GM13977 (cell line): ENCODE data around the gene MEX3A.

Source experiments
- DNase-seq: peaks from one replicate; pipeline ENCODE4 v3.0.0; 2012; ENCODE audit warnings: low spot score
- in situ Hi-C: fragments of 300-500 bp; cut with MboI; formaldehyde crosslinking; loops from one replicate; pipeline ENCODE4 v1.12.0; 2022; ENCODE audit warnings: low sequenced_read_pairs, low pct_unique_long_range_greater_than_20kb, mixed read lengths, inconsistent platforms; ENCODE audit not compliant: unreplicated experiment
- TF ChIP-seq, protein P1 (sequence below): IDR thresholded peaks from 2 replicates; pipeline ENCODE4 v1.5.1; 2012; ENCODE audit warnings: mild to moderate bottlenecking, control low read depth; ENCODE audit not compliant: insufficient read depth; ENCODE audit errors: extremely low read depth, missing control alignments

Gene MEX3A

GRCh38 chr1:156083800-156084790 lies 1.8 kb upstream of the MEX3A start:
- in situ Hi-C loops = no loop called here
- no peak for DNase-seq
- TF ChIP-seq, protein P1, sequence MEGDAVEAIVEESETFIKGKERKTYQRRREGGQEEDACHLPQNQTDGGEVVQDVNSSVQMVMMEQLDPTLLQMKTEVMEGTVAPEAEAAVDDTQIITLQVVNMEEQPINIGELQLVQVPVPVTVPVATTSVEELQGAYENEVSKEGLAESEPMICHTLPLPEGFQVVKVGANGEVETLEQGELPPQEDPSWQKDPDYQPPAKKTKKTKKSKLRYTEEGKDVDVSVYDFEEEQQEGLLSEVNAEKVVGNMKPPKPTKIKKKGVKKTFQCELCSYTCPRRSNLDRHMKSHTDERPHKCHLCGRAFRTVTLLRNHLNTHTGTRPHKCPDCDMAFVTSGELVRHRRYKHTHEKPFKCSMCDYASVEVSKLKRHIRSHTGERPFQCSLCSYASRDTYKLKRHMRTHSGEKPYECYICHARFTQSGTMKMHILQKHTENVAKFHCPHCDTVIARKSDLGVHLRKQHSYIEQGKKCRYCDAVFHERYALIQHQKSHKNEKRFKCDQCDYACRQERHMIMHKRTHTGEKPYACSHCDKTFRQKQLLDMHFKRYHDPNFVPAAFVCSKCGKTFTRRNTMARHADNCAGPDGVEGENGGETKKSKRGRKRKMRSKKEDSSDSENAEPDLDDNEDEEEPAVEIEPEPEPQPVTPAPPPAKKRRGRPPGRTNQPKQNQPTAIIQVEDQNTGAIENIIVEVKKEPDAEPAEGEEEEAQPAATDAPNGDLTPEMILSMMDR = no peak

DNA sequence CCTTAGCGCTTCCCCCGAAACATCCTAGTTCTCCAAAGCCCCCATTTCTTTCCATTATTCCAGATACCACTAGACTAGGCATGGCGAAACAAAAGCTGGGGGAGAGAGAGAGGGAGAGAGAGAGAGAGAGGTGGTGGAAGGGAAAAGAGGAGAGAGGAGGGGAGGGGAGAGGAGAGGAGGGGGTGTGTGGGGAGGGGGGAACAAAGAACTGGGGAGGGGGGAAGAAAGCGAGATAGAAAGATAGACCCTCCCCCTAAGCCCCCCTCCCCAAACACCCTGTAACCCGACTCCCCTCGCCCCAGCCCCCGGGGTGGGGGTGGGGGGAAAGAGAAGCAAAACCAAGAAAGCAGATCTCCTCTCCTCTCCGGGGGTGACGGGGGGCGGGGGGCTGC lies 352 bp downstream of the MEX3A start:
- in situ Hi-C loops = no loop called here
- TF ChIP-seq, protein P1 = no peak
- DNase-seq = peak; percentile 40

DNA sequence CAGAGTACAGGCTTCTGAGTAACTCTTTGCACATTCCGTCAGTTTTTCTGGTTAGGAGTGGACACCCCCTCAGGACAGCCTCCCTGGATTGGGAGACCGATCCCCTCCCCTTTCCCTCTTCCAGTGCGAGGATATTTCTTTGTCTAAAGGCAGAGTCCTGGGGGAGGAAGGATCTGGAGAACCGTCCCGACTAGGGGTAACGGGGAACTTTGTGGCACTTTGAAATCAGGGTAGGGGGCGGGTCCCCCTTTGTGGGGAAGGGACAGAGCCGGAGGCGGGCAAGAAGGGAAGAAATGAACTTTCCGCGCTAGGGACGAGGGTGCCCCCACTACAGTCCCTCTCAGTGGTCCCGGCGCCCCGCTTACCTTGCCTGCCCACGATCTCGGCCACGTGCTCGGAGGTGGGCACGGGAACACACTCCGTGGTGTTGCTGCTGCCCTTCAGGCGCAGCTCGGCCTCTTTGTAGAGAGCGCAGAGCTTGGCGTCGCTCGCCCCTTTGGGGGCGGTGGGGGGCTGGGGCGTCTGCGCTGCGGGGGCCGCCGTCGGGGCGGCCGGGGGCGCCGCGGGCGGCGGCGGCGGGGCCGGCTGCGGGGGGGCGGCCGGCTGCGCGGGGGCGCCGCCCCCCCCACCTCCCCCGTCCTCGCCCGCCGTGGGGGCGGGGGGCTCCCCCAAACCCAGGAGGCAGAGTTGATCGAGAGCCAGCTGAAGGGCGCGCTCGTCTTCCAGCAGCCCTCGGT lies 917 bp downstream of the MEX3A start:
- DNase-seq = peak; percentile 44
- TF ChIP-seq, protein P1 = no peak
- in situ Hi-C loops = no loop called here

DNA sequence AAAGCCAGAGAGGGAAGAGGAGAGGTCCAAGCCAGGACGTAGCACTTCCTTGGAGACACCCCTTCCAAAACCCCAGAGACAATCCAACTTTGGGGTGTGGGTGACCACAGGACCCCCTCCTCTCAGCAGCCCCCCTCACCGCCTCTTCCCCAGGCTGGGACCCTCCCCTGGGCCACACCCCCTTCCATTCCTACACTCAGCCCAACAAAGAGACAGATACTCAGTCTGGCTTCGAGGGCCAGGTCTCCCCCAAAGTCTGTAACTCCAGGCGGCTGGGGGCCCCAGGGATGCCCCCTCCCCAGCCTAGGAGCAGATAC lies 1.4 kb downstream of the MEX3A start:
- in situ Hi-C loops = no loop called here
- DNase-seq = no peak
- TF ChIP-seq, protein P1 = no peak

- TF ChIP-seq, protein P1 = no peak
- DNase-seq = no peak
- in situ Hi-C loops = no loop called here
Observed at GRCh38 chr1:156080241-156080862, 1.9 kb downstream of the MEX3A start.

DNA sequence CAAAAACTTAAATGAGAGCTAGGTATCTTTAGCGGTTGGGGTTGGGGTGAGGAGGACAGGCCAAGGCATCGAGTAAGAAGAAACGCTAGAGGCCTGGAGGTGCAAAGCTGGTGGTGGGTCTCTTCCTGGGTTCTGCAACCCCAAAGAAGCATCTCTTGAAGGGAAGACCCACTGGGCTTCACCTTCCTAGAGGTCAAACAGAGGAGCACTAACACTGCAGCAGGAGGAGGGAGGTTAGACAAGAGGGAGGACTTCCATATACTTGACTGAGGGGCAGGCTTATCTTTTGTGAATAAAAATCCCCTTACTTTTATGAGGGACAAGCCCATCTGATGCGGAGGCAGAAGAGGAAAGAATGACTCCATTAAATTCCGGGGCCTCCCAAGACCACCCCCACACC lies 2.5 kb downstream of the MEX3A start:
- in situ Hi-C loops = no loop called here

More for the DNA sequence above, 2.5 kb downstream of the MEX3A start:
- TF ChIP-seq, protein P1 = no peak
- no peak for DNase-seq
